ENCODE results near the gene MYO5B.

- TF ChIP-seq CTCF (IDR thresholded peaks at IDR 0.05) (no peak), EZH2 (IDR thresholded peaks at IDR 0.05) (no peak), EZH2phosphoT487 (IDR thresholded peaks at IDR 0.05) (no peak)
Measured at GRCh38 chr18:49847524-49847923, 347.4 kb downstream of the MYO5B start.
